NB4 (cell line): ENCODE results near the gene PDHX.

Experiments
- DNase-seq: peaks from one replicate; pipeline ENCODE4 v3.0.0; 2010; ENCODE audit warnings: low read depth
- H3K4me3 ChIP-seq: one replicate; pipeline ENCODE4 v1.5.1; 2011; ENCODE audit warnings: mild to moderate bottlenecking, low read depth, low read length, moderate library complexity
- MYC ChIP-seq: IDR thresholded peaks from 2 replicates; pipeline ENCODE4 v1.6.1; 2011; ENCODE audit warnings: low read depth, low read length
- POLR2A ChIP-seq: IDR thresholded peaks from 2 replicates; pipeline ENCODE4 v1.6.1; 2011; ENCODE audit warnings: mild to moderate bottlenecking; ENCODE audit not compliant: insufficient read length; ENCODE audit errors: extremely low read depth
- TF ChIP-seq, protein P1 (sequence below): IDR thresholded peaks from 2 replicates; pipeline ENCODE4 v1.6.1; 2011; ENCODE audit warnings: low read depth, low read length
- TF ChIP-seq, protein P2 (sequence below): IDR thresholded peaks from one replicate; pipeline ENCODE4 v1.5.1; 2012; ENCODE audit warnings: low read depth, low read length

The PDHX gene

DNA sequence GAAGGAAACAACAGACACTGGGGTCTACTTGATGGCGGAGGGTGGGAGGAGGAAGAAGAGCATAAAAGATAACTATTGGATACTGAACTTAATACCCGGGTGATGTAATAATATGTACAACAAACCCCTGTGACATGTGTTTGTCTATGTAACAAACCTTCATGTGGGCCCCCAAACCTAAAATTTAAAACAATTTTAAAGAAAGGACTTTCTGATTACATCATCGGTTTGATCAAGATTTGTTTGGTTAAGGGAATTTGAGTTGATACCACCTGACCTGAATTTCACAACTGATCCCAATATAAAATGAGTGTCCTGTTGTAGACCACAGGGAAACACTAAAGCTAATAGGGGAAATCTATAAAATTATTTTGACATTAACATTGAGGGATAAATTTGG lies 34.5 kb upstream of the PDHX start:
- no peak for TF ChIP-seq POLR2A
- TF ChIP-seq, protein P1, sequence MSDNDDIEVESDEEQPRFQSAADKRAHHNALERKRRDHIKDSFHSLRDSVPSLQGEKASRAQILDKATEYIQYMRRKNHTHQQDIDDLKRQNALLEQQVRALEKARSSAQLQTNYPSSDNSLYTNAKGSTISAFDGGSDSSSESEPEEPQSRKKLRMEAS, result no peak
- TF ChIP-seq MYC, result no peak
- TF ChIP-seq, protein P2, sequence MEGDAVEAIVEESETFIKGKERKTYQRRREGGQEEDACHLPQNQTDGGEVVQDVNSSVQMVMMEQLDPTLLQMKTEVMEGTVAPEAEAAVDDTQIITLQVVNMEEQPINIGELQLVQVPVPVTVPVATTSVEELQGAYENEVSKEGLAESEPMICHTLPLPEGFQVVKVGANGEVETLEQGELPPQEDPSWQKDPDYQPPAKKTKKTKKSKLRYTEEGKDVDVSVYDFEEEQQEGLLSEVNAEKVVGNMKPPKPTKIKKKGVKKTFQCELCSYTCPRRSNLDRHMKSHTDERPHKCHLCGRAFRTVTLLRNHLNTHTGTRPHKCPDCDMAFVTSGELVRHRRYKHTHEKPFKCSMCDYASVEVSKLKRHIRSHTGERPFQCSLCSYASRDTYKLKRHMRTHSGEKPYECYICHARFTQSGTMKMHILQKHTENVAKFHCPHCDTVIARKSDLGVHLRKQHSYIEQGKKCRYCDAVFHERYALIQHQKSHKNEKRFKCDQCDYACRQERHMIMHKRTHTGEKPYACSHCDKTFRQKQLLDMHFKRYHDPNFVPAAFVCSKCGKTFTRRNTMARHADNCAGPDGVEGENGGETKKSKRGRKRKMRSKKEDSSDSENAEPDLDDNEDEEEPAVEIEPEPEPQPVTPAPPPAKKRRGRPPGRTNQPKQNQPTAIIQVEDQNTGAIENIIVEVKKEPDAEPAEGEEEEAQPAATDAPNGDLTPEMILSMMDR, result no peak
- no peak overlapping the region for H3K4me3 ChIP-seq

DNA sequence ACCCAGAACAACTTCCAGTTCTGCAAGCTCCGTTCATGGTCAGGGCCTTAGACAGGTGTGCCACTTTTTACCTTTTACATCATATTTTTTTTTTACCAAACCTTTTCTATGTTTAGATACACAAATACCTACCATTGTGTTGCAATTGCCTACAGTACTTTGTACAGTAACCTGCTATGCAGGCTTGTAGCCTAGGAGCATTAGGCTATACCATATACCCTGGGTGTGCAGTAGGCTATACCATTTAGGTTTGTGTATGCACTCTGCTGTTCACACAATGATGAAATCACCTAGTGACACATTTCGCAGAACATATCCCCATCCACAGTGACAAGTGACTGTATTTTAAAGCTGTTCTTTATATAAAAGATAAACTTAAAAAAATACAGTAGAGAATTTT lies 29.8 kb upstream of the PDHX start:
- TF ChIP-seq POLR2A (no peak), MYC (no peak)
- TF ChIP-seq, protein P2, result no peak
- TF ChIP-seq, protein P1, result no peak
- no peak overlapping the region for H3K4me3 ChIP-seq
- no peak for DNase-seq

More for the DNA sequence above, 34.5 kb upstream of the PDHX start:
- DNase-seq, result no peak

DNA sequence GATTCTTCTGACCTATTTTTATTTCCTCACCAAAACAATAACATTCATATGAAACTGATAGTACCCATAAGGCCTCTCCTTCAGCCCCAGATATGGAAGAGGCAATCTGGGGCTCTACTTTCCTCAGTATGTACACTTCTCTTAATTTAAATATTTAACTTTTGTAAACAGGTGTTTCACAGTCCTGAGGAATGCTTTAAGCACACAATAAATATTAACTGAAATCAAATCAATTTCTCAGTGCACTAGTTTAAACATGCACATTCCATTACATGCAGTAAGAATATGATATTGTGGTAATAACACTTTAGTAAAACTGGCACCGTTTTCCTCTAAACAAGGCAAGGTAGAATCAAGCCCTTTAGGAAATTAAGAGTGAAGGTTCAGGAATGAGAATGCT lies 29.2 kb upstream of the PDHX start:
- TF ChIP-seq POLR2A (no peak), MYC (no peak)
- TF ChIP-seq, protein P2, result no peak
- TF ChIP-seq, protein P1, result no peak
- no peak overlapping the region for H3K4me3 ChIP-seq
- DNase-seq, result no peak

DNA sequence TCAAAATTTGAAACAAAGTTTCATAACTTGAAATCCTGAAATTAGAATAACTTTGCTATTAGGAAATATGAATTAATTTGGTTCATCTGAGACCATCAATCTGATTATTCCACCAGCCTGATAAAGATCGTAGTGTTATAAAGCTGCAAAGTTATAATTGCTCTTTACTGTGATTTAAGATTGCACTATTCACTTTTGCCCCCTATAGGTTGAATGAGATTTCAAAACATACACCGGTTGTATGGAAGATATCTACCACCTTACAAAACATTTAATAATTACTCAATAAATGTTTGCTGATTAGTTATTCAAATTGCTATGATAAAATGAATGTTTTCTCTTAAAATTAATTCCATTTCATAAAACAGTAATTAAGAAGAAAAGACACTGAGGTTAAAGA lies 26.3 kb upstream of the PDHX start:
- TF ChIP-seq POLR2A (no peak), MYC (no peak)
- TF ChIP-seq, protein P1, result no peak
- TF ChIP-seq, protein P2, result no peak
- H3K4me3 ChIP-seq, result no peak overlapping the region
- no peak for DNase-seq

DNA sequence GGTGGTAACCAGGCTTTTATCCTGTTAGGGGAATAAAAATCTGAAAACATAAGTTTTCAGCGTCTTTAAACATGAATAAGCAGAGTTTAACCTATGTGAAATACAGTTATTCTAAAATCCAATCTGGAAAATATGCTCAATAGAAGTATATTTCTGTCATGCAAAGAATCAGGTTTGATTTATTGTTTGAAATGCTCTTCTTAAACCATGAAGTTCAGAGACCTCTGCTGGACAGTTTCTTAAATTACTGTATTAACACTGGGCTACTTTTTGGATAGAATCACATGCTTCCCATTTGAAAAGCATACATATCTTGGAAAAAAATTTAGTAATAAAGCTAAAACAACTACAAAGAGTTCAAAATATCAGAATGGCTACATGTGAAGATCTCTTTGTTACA lies 25.6 kb upstream of the PDHX start:
- H3K4me3 ChIP-seq, result no peak overlapping the region
- peak; percentile 35 for DNase-seq
- TF ChIP-seq POLR2A (no peak), MYC (no peak)
- TF ChIP-seq, protein P2, result no peak
- TF ChIP-seq, protein P1, result no peak

DNA sequence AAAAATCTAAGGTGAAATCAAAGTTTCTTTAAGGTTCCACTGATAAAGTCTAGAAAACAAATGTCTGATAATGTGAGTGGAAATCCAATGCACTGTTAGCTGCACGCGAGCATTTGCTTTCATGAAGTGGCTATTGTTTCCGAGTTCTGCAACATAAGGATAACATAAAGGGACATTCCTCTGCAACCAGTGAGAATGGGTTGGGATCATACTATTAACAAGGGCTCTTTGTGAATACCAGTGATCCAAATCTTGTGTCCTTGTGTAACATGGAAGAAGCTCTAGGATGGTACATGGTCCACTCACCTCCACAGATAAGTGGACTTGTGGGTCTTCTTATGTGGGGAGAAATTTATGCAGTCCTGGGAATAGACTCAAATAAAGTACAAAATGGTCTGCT lies 24.8 kb upstream of the PDHX start:
- no peak overlapping the region for H3K4me3 ChIP-seq
- no peak for TF ChIP-seq MYC
- TF ChIP-seq, protein P2, result no peak
- TF ChIP-seq, protein P1, result no peak
- no peak for TF ChIP-seq POLR2A
- DNase-seq, result no peak
